ENCODE measurements around the gene F8A2.
"Not testable (repeated sequence)": the region's sequence is repeated elsewhere in the genome, so short reads cannot be mapped to it uniquely, and the experiment has no call there.

F8A2 gene

GRCh38 chrX:155381843-155382528 lies at the start of gene F8A2:
Gene F8A2, plus strand, starts transcription at chrX:155382095. Its CDS starts 20 bp downstream, at chrX:155382115.
- H3K36me3 ChIP-seq (ENCODE audit: low read depth); H3K27me3 ChIP-seq (ENCODE audit: insufficient read depth, poor library complexity, severe bottlenecking); H3K27ac ChIP-seq (ENCODE audit: poor library complexity, severe bottlenecking); DNase-seq (ENCODE audit: low spot score); H3K9me3 ChIP-seq (ENCODE audit: severe bottlenecking); H3K4me3 ChIP-seq (ENCODE audit: severe bottlenecking); H3K4me1 ChIP-seq (ENCODE audit: insufficient read depth, poor library complexity, severe bottlenecking): not testable (repeated sequence)
- ATAC-seq (ENCODE audit: low read depth), result peak; percentile 76

GRCh38 chrX:155333544-155334100 lies 48.3 kb upstream of the F8A2 start:
- no peaks in the 10 kb centered on the region for H3K36me3 ChIP-seq (ENCODE audit: low read depth)
- ATAC-seq (ENCODE audit: low read depth), result no peak
- TF ChIP-seq CTCF (IDR thresholded peaks at IDR 0.05; ENCODE audit: poor library complexity, severe bottlenecking), result no peak
- no peaks in the 10 kb centered on the region for H3K27me3 ChIP-seq (ENCODE audit: insufficient read depth, poor library complexity, severe bottlenecking)
- H3K4me3 ChIP-seq (ENCODE audit: severe bottlenecking), result no peak overlapping the region
- no peaks in the 10 kb centered on the region for H3K9me3 ChIP-seq (ENCODE audit: severe bottlenecking)
- H3K4me1 ChIP-seq (ENCODE audit: insufficient read depth, poor library complexity, severe bottlenecking), result no peaks in the 10 kb centered on the region
- H3K27ac ChIP-seq (ENCODE audit: poor library complexity, severe bottlenecking), result no peak overlapping the region
- no peak for DNase-seq (ENCODE audit: low spot score)

GRCh38 chrX:155334486-155335336 lies 47.2 kb upstream of the F8A2 start, which contains the start of gene CLIC2:
Gene CLIC2, minus strand, starts transcription at chrX:155334614. Its CDS starts 187 bp downstream, at chrX:155334427.
- Histone ChIP-seq H3K27me3 (ENCODE audit: insufficient read depth, poor library complexity, severe bottlenecking) (no peaks in the 10 kb centered on the region), H3K36me3 (ENCODE audit: low read depth) (no peaks in the 10 kb centered on the region), H3K27ac (ENCODE audit: poor library complexity, severe bottlenecking) (no peak within 1 kb of the TSS), H3K4me3 (ENCODE audit: severe bottlenecking) (no peak within 1 kb of the TSS), H3K4me1 (ENCODE audit: insufficient read depth, poor library complexity, severe bottlenecking) (no peaks in the 10 kb centered on the region), H3K9me3 (ENCODE audit: severe bottlenecking) (no peaks in the 10 kb centered on the region)
- ATAC-seq (ENCODE audit: low read depth) (peak; percentile 41; the same call in 1 of the 3 replicates), DNase-seq (ENCODE audit: low spot score) (no peak)
- no peak for TF ChIP-seq CTCF (IDR thresholded peaks at IDR 0.05; ENCODE audit: poor library complexity, severe bottlenecking)

- not testable (repeated sequence) for ATAC-seq (ENCODE audit: low read depth); H3K27ac ChIP-seq (ENCODE audit: poor library complexity, severe bottlenecking); H3K36me3 ChIP-seq (ENCODE audit: low read depth); H3K4me3 ChIP-seq (ENCODE audit: severe bottlenecking); H3K4me1 ChIP-seq (ENCODE audit: insufficient read depth, poor library complexity, severe bottlenecking); H3K27me3 ChIP-seq (ENCODE audit: insufficient read depth, poor library complexity, severe bottlenecking); H3K9me3 ChIP-seq (ENCODE audit: severe bottlenecking); DNase-seq (ENCODE audit: low spot score)
Observed at GRCh38 chrX:155335337-155335712, 46.6 kb upstream of the F8A2 start.

- DNase-seq (ENCODE audit: low spot score); H3K9me3 ChIP-seq (ENCODE audit: severe bottlenecking); H3K27ac ChIP-seq (ENCODE audit: poor library complexity, severe bottlenecking); H3K4me1 ChIP-seq (ENCODE audit: insufficient read depth, poor library complexity, severe bottlenecking); H3K36me3 ChIP-seq (ENCODE audit: low read depth); H3K4me3 ChIP-seq (ENCODE audit: severe bottlenecking); H3K27me3 ChIP-seq (ENCODE audit: insufficient read depth, poor library complexity, severe bottlenecking); ATAC-seq (ENCODE audit: low read depth): not testable (repeated sequence)
Observed at GRCh38 chrX:155345689-155346088, 36.2 kb upstream of the F8A2 start.

GRCh38 chrX:155349448-155349847 lies 32.4 kb upstream of the F8A2 start:
- not testable (repeated sequence) for H3K4me3 ChIP-seq (ENCODE audit: severe bottlenecking)

GRCh38 chrX:155363712-155364111 lies 18.2 kb upstream of the F8A2 start:
- not testable (repeated sequence) for H3K36me3 ChIP-seq (ENCODE audit: low read depth); H3K4me3 ChIP-seq (ENCODE audit: severe bottlenecking); DNase-seq (ENCODE audit: low spot score); H3K27ac ChIP-seq (ENCODE audit: poor library complexity, severe bottlenecking); H3K27me3 ChIP-seq (ENCODE audit: insufficient read depth, poor library complexity, severe bottlenecking); H3K9me3 ChIP-seq (ENCODE audit: severe bottlenecking); ATAC-seq (ENCODE audit: low read depth); H3K4me1 ChIP-seq (ENCODE audit: insufficient read depth, poor library complexity, severe bottlenecking)

More at GRCh38 chrX:155349448-155349847, 32.4 kb upstream of the F8A2 start:
- not testable (repeated sequence) for H3K27me3 ChIP-seq (ENCODE audit: insufficient read depth, poor library complexity, severe bottlenecking); ATAC-seq (ENCODE audit: low read depth); DNase-seq (ENCODE audit: low spot score); H3K9me3 ChIP-seq (ENCODE audit: severe bottlenecking); H3K36me3 ChIP-seq (ENCODE audit: low read depth); H3K27ac ChIP-seq (ENCODE audit: poor library complexity, severe bottlenecking); H3K4me1 ChIP-seq (ENCODE audit: insufficient read depth, poor library complexity, severe bottlenecking)

GRCh38 chrX:155373777-155374458 lies 8.0 kb upstream of the F8A2 start:
- not testable (repeated sequence) for ATAC-seq (ENCODE audit: low read depth); H3K27me3 ChIP-seq (ENCODE audit: insufficient read depth, poor library complexity, severe bottlenecking)

GRCh38 chrX:155379802-155380201 lies 2.1 kb upstream of the F8A2 start:
- not testable (repeated sequence) for H3K27ac ChIP-seq (ENCODE audit: poor library complexity, severe bottlenecking); H3K27me3 ChIP-seq (ENCODE audit: insufficient read depth, poor library complexity, severe bottlenecking); ATAC-seq (ENCODE audit: low read depth); H3K36me3 ChIP-seq (ENCODE audit: low read depth); H3K9me3 ChIP-seq (ENCODE audit: severe bottlenecking); DNase-seq (ENCODE audit: low spot score); H3K4me3 ChIP-seq (ENCODE audit: severe bottlenecking); H3K4me1 ChIP-seq (ENCODE audit: insufficient read depth, poor library complexity, severe bottlenecking)

More at GRCh38 chrX:155373777-155374458, 8.0 kb upstream of the F8A2 start:
- not testable (repeated sequence) for H3K9me3 ChIP-seq (ENCODE audit: severe bottlenecking); H3K4me3 ChIP-seq (ENCODE audit: severe bottlenecking); H3K36me3 ChIP-seq (ENCODE audit: low read depth); H3K27ac ChIP-seq (ENCODE audit: poor library complexity, severe bottlenecking); H3K4me1 ChIP-seq (ENCODE audit: insufficient read depth, poor library complexity, severe bottlenecking); DNase-seq (ENCODE audit: low spot score)

All from RWPE2 (cell line).